ENCODE measurements around the gene TRPM2. TPM values are rescaled to one million over a fixed set of nuclear protein-coding genes. Genes with fewer than 3 reads are reported as not detected.
"Not testable (repeated sequence)": the region's sequence is repeated elsewhere in the genome, so short reads cannot be mapped to it uniquely, and the experiment has no call there.

Gene TRPM2
- total and polyA plus RNA-seq, 4 experiments from 2014 or later: 0.37 to 1.7 (median 1.3) TPM; not detected in 1

DNA sequence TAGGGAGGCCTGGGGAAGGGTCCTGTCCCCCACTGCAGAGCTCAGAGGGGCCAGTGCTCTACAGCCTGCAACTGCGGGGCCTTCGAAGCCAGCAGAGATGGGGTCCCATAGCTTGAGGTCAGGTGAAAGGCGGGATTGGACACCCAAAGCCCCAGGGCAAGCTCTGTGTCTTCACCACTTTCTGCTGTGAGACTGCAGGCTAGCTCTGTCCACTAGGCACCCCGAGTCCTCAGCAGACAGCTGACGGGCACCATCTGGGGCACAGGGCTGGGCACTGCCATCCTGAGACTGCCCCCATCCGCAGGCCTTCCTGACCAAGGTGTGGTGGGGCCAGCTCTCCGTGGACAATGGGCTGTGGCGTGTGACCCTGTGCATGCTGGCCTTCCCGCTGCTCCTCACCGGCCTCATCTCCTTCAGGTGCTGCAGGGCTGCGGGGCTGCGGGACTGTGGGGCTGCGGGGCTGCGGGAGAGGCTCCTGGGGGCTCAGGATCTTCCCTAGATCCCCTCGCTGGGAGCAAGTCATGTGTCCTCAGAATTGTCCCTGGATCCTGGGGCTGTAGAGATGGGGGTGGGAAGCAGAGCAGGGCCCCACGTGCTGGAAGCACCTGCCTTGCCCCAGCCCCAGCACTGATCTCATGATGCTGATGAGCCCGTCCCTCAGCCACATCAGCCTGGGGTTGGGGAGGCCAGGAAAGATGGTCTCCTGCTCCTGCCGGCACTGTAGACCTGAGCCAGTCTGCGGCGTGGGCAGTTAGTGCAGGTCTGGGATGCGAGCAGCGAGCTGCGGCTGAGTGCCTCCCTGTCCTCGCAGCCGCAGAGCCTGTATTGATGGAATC, 46.8 kb downstream of the TRPM2 start:
- Histone ChIP-seq H3K27me3 (ENCODE audit: insufficient read depth, low read length) (no peaks in the 10 kb centered on the region), H3K36me3 (ENCODE audit: insufficient read depth, low read length) (no peaks in the 10 kb centered on the region), H3K4me3 (ENCODE audit: low read length in 2 of 2) (no peak overlapping the region), H3K27ac (ENCODE audit: low read depth, low read length) (no peak overlapping the region), H3K9me3 (ENCODE audit: control insufficient read depth in 1 of 2, low read length in 2 of 2) (no peaks in the 10 kb centered on the region), H3K4me1 (ENCODE audit: insufficient read depth, low read length) (no peaks in the 10 kb centered on the region)
- intact Hi-C loops (cut with micrococcal nuclease): no loop called here
- POLR2A ChIA-PET (ENCODE audit: partially characterized antibody): no interaction called here
- DNase-seq: no peak
- Mint-ChIP-seq H3K27ac (no peak overlapping the region), H3K9me3 (no peaks in the 10 kb centered on the region), H3K4me1 (peaks cover 0 to 1% (median 0%) of the 10 kb centered on the region in 4 donors), H3K36me3 (no peaks in the 10 kb centered on the region), H3K4me3 (no peak overlapping the region), H3K27me3 (no peaks in the 10 kb centered on the region)
- CTCF ChIA-PET (ENCODE audit: partially characterized antibody): interaction anchor here (0.6 kb wide), 1 partner anchor 215 kb away, joined by 3 read pairs; no protein-coding TSS in a partner anchor

GRCh38 chr21:44400791-44401385, 47.5 kb downstream of the TRPM2 start:
- intact Hi-C loops (cut with micrococcal nuclease): no loop called here
- H3K4me3 Mint-ChIP-seq: no peak overlapping the region
- no peaks in the 10 kb centered on the region for H3K27me3 Mint-ChIP-seq
- Histone ChIP-seq H3K27me3 (ENCODE audit: insufficient read depth, low read length) (no peaks in the 10 kb centered on the region), H3K36me3 (ENCODE audit: insufficient read depth, low read length) (no peaks in the 10 kb centered on the region), H3K27ac (ENCODE audit: low read depth, low read length) (no peak overlapping the region), H3K9me3 (ENCODE audit: control insufficient read depth in 1 of 2, low read length in 2 of 2) (no peaks in the 10 kb centered on the region), H3K4me1 (ENCODE audit: insufficient read depth, low read length) (no peaks in the 10 kb centered on the region), H3K4me3 (ENCODE audit: low read length in 2 of 2) (no peak overlapping the region)
- H3K36me3 Mint-ChIP-seq: no peaks in the 10 kb centered on the region
- DNase-seq: no peak
- no peak overlapping the region for H3K27ac Mint-ChIP-seq
- no peaks in the 10 kb centered on the region for H3K9me3 Mint-ChIP-seq
- peaks cover 0 to 1% (median 0%) of the 10 kb centered on the region in 4 donors for H3K4me1 Mint-ChIP-seq
- ChIA-PET POLR2A (ENCODE audit: partially characterized antibody) (no interaction called here), CTCF (ENCODE audit: partially characterized antibody) (no interaction called here)

DNA sequence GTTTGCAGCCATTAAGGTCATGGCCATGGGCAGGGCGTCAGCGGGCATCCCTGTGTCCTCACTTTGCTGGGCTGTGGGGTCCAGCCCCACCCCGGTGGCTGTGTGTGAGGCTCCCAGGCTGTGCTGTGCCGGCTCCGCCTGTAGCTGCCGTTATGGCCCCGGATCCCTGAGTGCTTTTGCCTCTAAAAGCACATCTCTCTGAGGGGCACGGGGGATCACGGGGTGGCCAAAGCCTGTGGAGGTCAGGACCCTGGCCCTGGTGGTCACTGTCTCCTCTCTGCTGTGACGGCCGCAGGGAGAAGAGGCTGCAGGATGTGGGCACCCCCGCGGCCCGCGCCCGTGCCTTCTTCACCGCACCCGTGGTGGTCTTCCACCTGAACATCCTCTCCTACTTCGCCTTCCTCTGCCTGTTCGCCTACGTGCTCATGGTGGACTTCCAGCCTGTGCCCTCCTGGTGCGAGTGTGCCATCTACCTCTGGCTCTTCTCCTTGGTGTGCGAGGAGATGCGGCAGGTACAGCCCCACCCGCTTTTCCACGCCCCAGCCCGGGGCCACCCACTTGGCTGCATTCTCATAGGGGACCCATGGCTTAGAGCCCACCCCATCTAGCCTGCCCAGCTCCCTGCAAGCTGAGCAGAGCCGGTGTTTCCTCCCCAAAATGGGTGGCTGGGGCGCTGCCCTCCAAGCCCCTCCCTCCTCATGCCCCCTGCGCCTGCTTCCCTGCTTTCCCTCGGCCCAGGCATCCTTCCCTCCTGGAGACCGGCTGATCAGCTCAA, 48.2 kb downstream of the TRPM2 start:
- DNase-seq: no peak
- intact Hi-C loops (cut with micrococcal nuclease): no loop called here
- Mint-ChIP-seq H3K4me3 (no peak overlapping the region), H3K4me1 (peaks cover 0 to 1% (median 0%) of the 10 kb centered on the region in 4 donors), H3K9me3 (peaks cover 0 to 2% (median 0%) of the 10 kb centered on the region in 8 donors), H3K27ac (peak overlapping the region in 2 of 7 donors; percentile 60 to 82), H3K27me3 (no peaks in the 10 kb centered on the region), H3K36me3 (no peaks in the 10 kb centered on the region)
- no peaks in the 10 kb centered on the region for H3K9me3 ChIP-seq (ENCODE audit: control insufficient read depth in 1 of 2, low read length in 2 of 2)
- POLR2A ChIA-PET (ENCODE audit: partially characterized antibody): no interaction called here
- H3K27ac ChIP-seq (ENCODE audit: low read depth, low read length): no peak overlapping the region
- no peaks in the 10 kb centered on the region for H3K27me3 ChIP-seq (ENCODE audit: insufficient read depth, low read length)
- no peaks in the 10 kb centered on the region for H3K36me3 ChIP-seq (ENCODE audit: insufficient read depth, low read length)
- CTCF ChIA-PET (ENCODE audit: partially characterized antibody): no interaction called here
- H3K4me3 ChIP-seq (ENCODE audit: low read length in 2 of 2): no peak overlapping the region
- no peaks in the 10 kb centered on the region for H3K4me1 ChIP-seq (ENCODE audit: insufficient read depth, low read length)

- H3K36me3 ChIP-seq (ENCODE audit: insufficient read depth, low read length): no peaks in the 10 kb centered on the region
- ChIA-PET CTCF (ENCODE audit: partially characterized antibody) (no interaction called here), POLR2A (ENCODE audit: partially characterized antibody) (no interaction called here)
These were observed 49.1 kb downstream of the TRPM2 start for GRCh38 chr21:44402323-44403105.

DNA sequence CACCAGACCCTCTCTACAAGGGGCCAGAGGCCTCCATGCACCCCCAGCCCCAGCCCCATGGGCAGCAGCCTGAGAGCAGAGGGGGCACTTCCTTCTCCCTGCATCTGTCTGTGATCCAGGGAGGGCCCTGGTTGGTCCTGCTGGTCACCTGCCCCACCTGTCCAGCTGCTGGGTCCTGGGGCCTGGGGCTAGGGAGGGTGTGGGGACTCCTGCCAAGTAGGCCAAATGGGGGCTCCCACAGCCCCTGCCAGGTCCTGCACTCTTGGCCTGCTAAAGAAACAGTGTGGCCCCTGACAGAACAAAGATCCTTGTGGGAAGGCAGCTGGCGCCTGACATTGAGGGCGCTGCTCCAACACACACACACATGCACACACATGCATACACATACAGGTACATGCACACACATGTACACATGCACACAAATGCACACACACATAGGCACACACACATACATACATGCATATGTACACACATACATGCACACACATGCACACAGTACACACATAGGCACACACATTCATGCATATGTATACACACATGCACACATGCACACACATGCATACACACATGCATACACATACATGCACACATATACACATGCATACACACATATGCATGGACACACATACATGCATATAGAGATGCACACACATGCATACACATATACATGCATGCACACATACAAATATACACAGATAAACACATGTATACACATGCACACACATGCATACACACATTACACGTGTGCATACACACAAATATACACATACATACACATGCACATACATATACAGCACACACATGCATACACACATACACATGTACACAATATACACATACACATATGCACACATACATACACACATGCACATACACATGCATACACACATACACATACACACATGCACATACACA, 49.9 kb downstream of the TRPM2 start:
- peak overlapping the region in 1 of 7 donors; percentile 18 for H3K27ac Mint-ChIP-seq
- H3K36me3 Mint-ChIP-seq: peaks cover 0 to 4% of the 10 kb centered on the region in 2 donors
- DNase-seq: no peak
- CTCF ChIA-PET (ENCODE audit: partially characterized antibody): no interaction called here
- Histone ChIP-seq H3K4me3 (ENCODE audit: low read length in 2 of 2) (no peak overlapping the region), H3K9me3 (ENCODE audit: control insufficient read depth in 1 of 2, low read length in 2 of 2) (no peaks in the 10 kb centered on the region), H3K36me3 (ENCODE audit: insufficient read depth, low read length) (no peaks in the 10 kb centered on the region), H3K27me3 (ENCODE audit: insufficient read depth, low read length) (no peaks in the 10 kb centered on the region), H3K4me1 (ENCODE audit: insufficient read depth, low read length) (no peaks in the 10 kb centered on the region), H3K27ac (ENCODE audit: low read depth, low read length) (no peak overlapping the region)
- intact Hi-C loops (cut with micrococcal nuclease): no loop called here
- no peaks in the 10 kb centered on the region for H3K27me3 Mint-ChIP-seq
- H3K9me3 Mint-ChIP-seq: peaks cover 0 to 10% (median 6%) of the 10 kb centered on the region in 8 donors
- H3K4me1 Mint-ChIP-seq: peaks cover 0 to 6% (median 2%) of the 10 kb centered on the region in 4 donors
- POLR2A ChIA-PET (ENCODE audit: partially characterized antibody): no interaction called here
- no peak overlapping the region for H3K4me3 Mint-ChIP-seq

More at GRCh38 chr21:44402323-44403105, 49.1 kb downstream of the TRPM2 start:
- no peak overlapping the region for H3K27ac Mint-ChIP-seq
- no peak overlapping the region for H3K4me3 Mint-ChIP-seq
- Histone ChIP-seq H3K4me1 (ENCODE audit: insufficient read depth, low read length) (no peaks in the 10 kb centered on the region), H3K27me3 (ENCODE audit: insufficient read depth, low read length) (no peaks in the 10 kb centered on the region), H3K9me3 (ENCODE audit: control insufficient read depth in 1 of 2, low read length in 2 of 2) (no peaks in the 10 kb centered on the region), H3K27ac (ENCODE audit: low read depth, low read length) (no peak overlapping the region), H3K4me3 (ENCODE audit: low read length in 2 of 2) (no peak overlapping the region)
- peaks cover 0 to 3% of the 10 kb centered on the region in 2 donors for H3K36me3 Mint-ChIP-seq
- peaks cover 0 to 5% (median 2%) of the 10 kb centered on the region in 4 donors for H3K4me1 Mint-ChIP-seq
- intact Hi-C loops (cut with micrococcal nuclease): no loop called here
- no peak for DNase-seq
- no peaks in the 10 kb centered on the region for H3K27me3 Mint-ChIP-seq
- peaks cover 0 to 8% (median 5%) of the 10 kb centered on the region in 8 donors for H3K9me3 Mint-ChIP-seq

DNA sequence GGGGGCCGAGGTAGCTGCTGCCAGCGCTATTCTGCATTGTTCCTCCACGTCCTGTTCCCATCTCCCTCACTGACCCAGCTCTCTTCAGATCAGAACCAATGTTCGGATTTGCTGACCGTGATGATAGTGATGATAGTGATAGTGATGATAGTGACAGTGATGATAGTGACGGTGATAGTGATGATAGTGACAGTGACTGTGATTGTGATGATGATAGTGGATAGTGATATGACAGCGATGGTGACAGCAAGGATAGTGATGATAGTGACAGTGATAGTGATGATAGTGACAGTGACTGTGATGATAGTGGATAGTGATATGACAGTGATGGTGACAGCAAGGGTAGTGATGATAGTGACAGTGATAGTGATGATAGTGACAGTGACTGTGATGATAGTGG, 51.1 kb downstream of the TRPM2 start:
- H3K27ac ChIP-seq (ENCODE audit: low read depth, low read length); H3K4me3 Mint-ChIP-seq; CTCF ChIA-PET (ENCODE audit: partially characterized antibody); DNase-seq; intact Hi-C loops (cut with micrococcal nuclease); H3K27me3 ChIP-seq (ENCODE audit: insufficient read depth, low read length); H3K27me3 Mint-ChIP-seq; H3K4me3 ChIP-seq (ENCODE audit: low read length in 2 of 2); H3K27ac Mint-ChIP-seq; H3K9me3 Mint-ChIP-seq; H3K4me1 Mint-ChIP-seq; H3K9me3 ChIP-seq (ENCODE audit: control insufficient read depth in 1 of 2, low read length in 2 of 2); H3K36me3 ChIP-seq (ENCODE audit: insufficient read depth, low read length); H3K36me3 Mint-ChIP-seq; POLR2A ChIA-PET (ENCODE audit: partially characterized antibody); H3K4me1 ChIP-seq (ENCODE audit: insufficient read depth, low read length): not testable (repeated sequence)
